T47D (cell line): Measurements from ENCODE around the gene CDH13.

Source experiments
- DNase-seq, 2 experiments: peaks; one replicate each; pipeline versions ENCODE4 v3.0.0 to v3.0.0-alpha.2; 2011 to 2012; ENCODE audit warnings: low read depth in 1 of 2, low spot score in 1 of 2
- JUND ChIP-seq: IDR thresholded peaks from 2 replicates; pipeline ENCODE4 v1.6.1; 2012; ENCODE audit warnings: low read depth
- in situ Hi-C: cut with HindIII; loops from 2 replicates; pipeline ENCODE4 v1.10.0; 2016; ENCODE audit warnings: low sequenced_read_pairs, low pct_unique_long_range_greater_than_20kb

CDH13 gene

GRCh38 chr16:83134638-83135037 lies 507.9 kb downstream of the CDH13 start:
- in situ Hi-C loops, result no loop called here
- no peak for TF ChIP-seq JUND
- DNase-seq, result no peak

DNA sequence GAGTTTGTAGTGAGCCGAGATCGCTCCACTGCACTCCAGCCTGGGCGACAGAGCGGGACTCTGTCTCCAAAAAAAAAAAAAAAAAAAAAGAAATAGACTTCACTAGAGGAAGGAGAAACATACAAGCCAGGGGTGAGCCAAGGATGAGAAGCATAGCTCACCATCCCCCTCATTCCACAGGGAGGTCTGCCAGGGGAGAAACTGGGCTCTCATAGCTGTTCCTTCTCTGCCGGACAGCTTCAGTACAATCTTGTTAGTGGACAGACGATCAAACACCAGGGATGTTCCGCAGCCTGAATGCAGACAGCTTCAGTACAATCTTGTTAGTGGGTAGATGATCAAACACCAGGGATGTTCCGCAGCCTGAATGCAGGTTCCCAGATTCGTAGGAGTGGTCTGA lies 509.6 kb downstream of the CDH13 start:
- in situ Hi-C loops, result no loop called here
- no peak for TF ChIP-seq JUND
- no peak for DNase-seq

GRCh38 chr16:83136924-83137323 lies 510.2 kb downstream of the CDH13 start:
- in situ Hi-C loops, result no loop called here
- TF ChIP-seq JUND, result no peak
- DNase-seq, result no peak

- DNase-seq, result no peak
- TF ChIP-seq JUND, result no peak
- in situ Hi-C loops, result no loop called here
Observed at GRCh38 chr16:83137326-83137781, 510.6 kb downstream of the CDH13 start.

- in situ Hi-C loops, result no loop called here
- TF ChIP-seq JUND, result no peak
- DNase-seq, result no peak
Observed at GRCh38 chr16:83137894-83138293, 511.1 kb downstream of the CDH13 start.

- no peak for TF ChIP-seq JUND
- no peak for DNase-seq
- in situ Hi-C loops, result no loop called here
Observed at GRCh38 chr16:83138512-83138911, 511.7 kb downstream of the CDH13 start.

DNA sequence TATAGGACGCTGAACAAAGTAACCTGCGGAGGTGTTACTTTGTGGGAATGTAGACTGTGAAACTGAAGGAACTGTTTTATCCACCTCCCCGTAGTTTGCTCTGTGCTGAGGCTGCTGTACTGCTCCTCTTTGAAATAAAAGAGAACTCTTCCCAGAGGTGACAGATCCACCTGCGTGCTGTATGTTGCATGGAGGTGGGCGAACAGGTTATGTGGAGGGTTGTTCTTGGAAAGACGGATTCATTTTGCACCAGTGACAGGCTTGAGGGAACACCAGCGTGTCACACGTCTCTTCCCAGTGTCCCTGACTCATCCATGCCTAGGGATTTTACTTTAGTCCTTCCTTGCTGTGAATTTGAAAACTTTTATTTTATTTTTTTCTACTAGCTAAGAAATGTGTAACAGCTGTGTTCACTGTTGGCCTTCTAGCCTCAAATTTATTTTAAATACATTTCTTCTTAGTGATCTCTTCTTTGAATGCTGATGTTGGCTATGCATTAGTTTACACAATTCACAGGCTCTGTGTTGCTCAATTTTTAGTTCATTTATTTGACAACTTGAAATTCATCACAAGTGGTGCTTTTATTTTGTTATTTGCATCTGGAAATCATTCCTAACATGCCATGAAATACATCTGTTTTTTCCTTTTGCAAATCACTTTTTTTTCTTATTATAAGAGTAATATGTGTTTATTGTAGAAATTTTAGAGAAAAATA lies 512.4 kb downstream of the CDH13 start:
- in situ Hi-C loops, result no loop called here
- peak in 1 of 2 experiments; percentile 25 for DNase-seq
- TF ChIP-seq JUND, result no peak

- no peak for DNase-seq
- in situ Hi-C loops, result no loop called here
Observed at GRCh38 chr16:83143788-83144187, 517.0 kb downstream of the CDH13 start.

DNA sequence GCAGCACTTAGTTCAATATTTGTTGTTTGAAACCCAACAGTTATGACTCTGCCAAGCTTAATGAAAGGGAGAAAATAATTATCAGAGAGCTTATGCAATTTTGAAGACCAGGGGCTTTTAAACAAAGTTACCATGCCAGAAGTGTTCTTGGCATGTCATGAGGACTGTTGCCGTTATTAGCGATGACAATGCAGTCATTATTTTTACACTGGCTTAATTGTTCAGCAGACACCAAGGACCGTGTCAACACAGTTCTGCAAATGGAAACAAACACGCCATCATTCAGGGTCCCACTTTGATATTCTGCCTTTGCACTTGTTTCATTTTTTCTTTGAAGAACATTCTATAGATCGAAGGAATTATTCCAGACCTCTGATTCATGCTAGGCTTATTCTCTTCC lies 518.5 kb downstream of the CDH13 start:
- no peak for DNase-seq
- TF ChIP-seq JUND, result no peak

More at GRCh38 chr16:83143788-83144187, 517.0 kb downstream of the CDH13 start:
- no peak for TF ChIP-seq JUND

DNA sequence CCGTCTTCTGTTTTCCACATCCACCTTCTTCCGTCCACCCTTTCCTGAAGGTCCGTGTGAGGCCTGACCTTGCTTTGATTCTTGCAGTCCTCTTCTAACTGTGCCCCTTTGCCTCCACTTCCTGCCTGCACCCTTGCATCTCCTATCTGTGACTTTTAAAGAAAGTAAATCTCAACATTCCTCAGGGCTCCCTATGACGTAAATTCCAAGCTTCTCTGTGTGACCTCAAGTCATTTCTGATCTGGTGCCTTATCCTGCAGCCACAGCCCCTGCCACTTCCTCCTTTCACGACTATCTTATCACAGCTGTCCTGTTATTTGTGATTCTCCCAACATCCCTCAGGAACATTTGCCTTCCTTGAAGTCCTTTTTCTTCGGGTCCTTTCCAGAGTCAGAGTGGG lies 520.5 kb downstream of the CDH13 start:
- no peak for TF ChIP-seq JUND
- no peak for DNase-seq
- in situ Hi-C loops, result no loop called here

More for the DNA sequence above, 518.5 kb downstream of the CDH13 start:
- in situ Hi-C loops, result no loop called here

DNA sequence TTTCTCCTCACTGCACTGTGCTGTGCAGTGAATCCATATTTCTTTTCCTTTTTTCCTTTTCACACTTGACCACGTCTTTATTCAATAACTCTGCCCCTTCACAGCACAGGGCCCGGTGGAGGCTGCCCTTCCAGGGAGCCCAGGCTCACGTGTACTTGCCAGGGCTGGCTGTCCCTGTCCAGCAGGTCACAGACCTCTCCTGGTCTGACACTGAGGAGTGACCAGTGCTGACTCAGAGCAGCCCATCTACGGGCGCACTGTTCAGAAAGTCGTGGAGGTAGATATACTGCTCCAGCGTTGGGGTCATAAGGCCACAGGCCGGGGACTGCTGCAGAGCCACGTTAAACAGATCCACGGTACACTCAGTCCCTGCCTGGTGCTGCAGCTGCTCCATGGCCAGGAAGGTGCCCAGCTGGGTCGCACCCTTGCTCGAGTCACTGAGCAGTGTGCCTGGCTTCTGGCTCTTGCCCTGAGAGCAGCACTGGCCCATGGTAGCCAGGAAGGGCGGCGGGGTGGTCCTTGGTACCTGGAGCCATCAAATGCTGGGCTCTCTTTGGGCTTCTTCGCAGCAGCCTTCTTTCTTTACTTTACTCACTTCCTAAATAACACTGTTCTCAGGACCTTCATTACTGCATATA lies 531.7 kb downstream of the CDH13 start:
- in situ Hi-C loops, result no loop called here
- TF ChIP-seq JUND, result no peak
- DNase-seq, result no peak

- no peak for TF ChIP-seq JUND
- no peak for DNase-seq
- in situ Hi-C loops, result no loop called here
Observed at GRCh38 chr16:83159049-83159448, 532.3 kb downstream of the CDH13 start.

- no peak for TF ChIP-seq JUND
- no peak for DNase-seq
- in situ Hi-C loops, result no loop called here
Observed at GRCh38 chr16:83160287-83161020, 533.7 kb downstream of the CDH13 start.
